Measurements from ENCODE around the gene RIPOR1. TPM values are rescaled to one million over a fixed set of nuclear protein-coding genes. Genes with fewer than 3 reads are reported as not detected.
A peak's percentile ranks its signal among the peaks of the same experiment; 100 is the strongest.
"Not testable (repeated sequence)": the region's sequence is repeated elsewhere in the genome, so short reads cannot be mapped to it uniquely, and the experiment has no call there.

The RIPOR1 gene
- total RNA-seq, 1 donor from 2014 or later = 97.6 TPM

GRCh38 chr16:67509016-67509415, 19.6 kb upstream of the RIPOR1 start:
- Mint-ChIP-seq H3K27ac (ENCODE audit: unreplicated experiment) (no peak overlapping the region), H3K4me3 (ENCODE audit: unreplicated experiment) (no peak overlapping the region), H3K4me1 (ENCODE audit: low read depth) (no peaks in the 10 kb centered on the region), H3K36me3 (ENCODE audit: low read depth) (no peaks in the 10 kb centered on the region), H3K27me3 (ENCODE audit: low read depth) (no peaks in the 10 kb centered on the region), H3K9me3 (ENCODE audit: low read depth) (no peaks in the 10 kb centered on the region)
- DNase-seq (ENCODE audit: low spot score) = no peak
- no peak for TF ChIP-seq CTCF (IDR thresholded peaks at IDR 0.05)

- not testable (repeated sequence) for H3K27me3 Mint-ChIP-seq (ENCODE audit: low read depth)
- H3K4me1 Mint-ChIP-seq (ENCODE audit: low read depth) = peaks cover 17% of the 10 kb centered on the region
These were observed 14.7 kb upstream of the RIPOR1 start for GRCh38 chr16:67513892-67514291.

GRCh38 chr16:67514382-67514828, 14.2 kb upstream of the RIPOR1 start:
- H3K27me3 Mint-ChIP-seq (ENCODE audit: low read depth) = no peaks in the 10 kb centered on the region
- H3K27ac Mint-ChIP-seq (ENCODE audit: unreplicated experiment) = no peak overlapping the region
- H3K36me3 Mint-ChIP-seq (ENCODE audit: low read depth) = no peaks in the 10 kb centered on the region
- TF ChIP-seq CTCF (IDR thresholded peaks at IDR 0.05) = peak; percentile 86
- DNase-seq (ENCODE audit: low spot score) = no peak
- no peaks in the 10 kb centered on the region for H3K9me3 Mint-ChIP-seq (ENCODE audit: low read depth)
- peaks cover 17% of the 10 kb centered on the region for H3K4me1 Mint-ChIP-seq (ENCODE audit: low read depth)
- H3K4me3 Mint-ChIP-seq (ENCODE audit: unreplicated experiment) = no peak overlapping the region

More at GRCh38 chr16:67513892-67514291, 14.7 kb upstream of the RIPOR1 start:
- H3K27ac Mint-ChIP-seq (ENCODE audit: unreplicated experiment); H3K36me3 Mint-ChIP-seq (ENCODE audit: low read depth); H3K9me3 Mint-ChIP-seq (ENCODE audit: low read depth); H3K4me3 Mint-ChIP-seq (ENCODE audit: unreplicated experiment); DNase-seq (ENCODE audit: low spot score): not testable (repeated sequence)

GRCh38 chr16:67516296-67517154, 12.1 kb upstream of the RIPOR1 start:
- peaks cover 25% of the 10 kb centered on the region for H3K4me1 Mint-ChIP-seq (ENCODE audit: low read depth)
- H3K27me3 Mint-ChIP-seq (ENCODE audit: low read depth) = no peaks in the 10 kb centered on the region
- DNase-seq (ENCODE audit: low spot score) = no peak
- no peaks in the 10 kb centered on the region for H3K36me3 Mint-ChIP-seq (ENCODE audit: low read depth)
- H3K9me3 Mint-ChIP-seq (ENCODE audit: low read depth) = no peaks in the 10 kb centered on the region
- H3K27ac Mint-ChIP-seq (ENCODE audit: unreplicated experiment) = peak overlapping the region; percentile 67
- H3K4me3 Mint-ChIP-seq (ENCODE audit: unreplicated experiment) = peak overlapping the region; percentile 3
- no peak for TF ChIP-seq CTCF (IDR thresholded peaks at IDR 0.05)

GRCh38 chr16:67517155-67517445, 11.5 kb upstream of the RIPOR1 start:
- no peak for DNase-seq (ENCODE audit: low spot score)
- Mint-ChIP-seq H3K4me3 (ENCODE audit: unreplicated experiment) (no peak overlapping the region), H3K9me3 (ENCODE audit: low read depth) (no peaks in the 10 kb centered on the region), H3K27me3 (ENCODE audit: low read depth) (no peaks in the 10 kb centered on the region), H3K4me1 (ENCODE audit: low read depth) (peaks cover 29% of the 10 kb centered on the region), H3K36me3 (ENCODE audit: low read depth) (no peaks in the 10 kb centered on the region), H3K27ac (ENCODE audit: unreplicated experiment) (no peak overlapping the region)
- no peak for TF ChIP-seq CTCF (IDR thresholded peaks at IDR 0.05)

Measured in chondrocyte (in vitro differentiated cells).